HepG2 (cell line): ENCODE measurements around the gene OLAH. TPM values are rescaled to one million over a fixed set of nuclear protein-coding genes. Genes with fewer than 3 reads are reported as not detected.

ENCODE experiments used
- AHR ChIP-seq: IDR thresholded peaks from 2 replicates; pipeline ENCODE4 v1.6.1; 2018; ENCODE audit warnings: missing genetic modification reagents, missing compliant biosample characterization
- EEA1 ChIP-seq: sonication (generic); formaldehyde crosslinking; IDR thresholded peaks from 2 replicates; pipeline ENCODE4 v1.5.1; 2020; ENCODE audit warnings: mild to moderate bottlenecking, missing genetic modification reagents, borderline replicate concordance
- GATAD1 ChIP-seq: IDR thresholded peaks from 2 replicates; pipeline ENCODE4 v1.6.1; 2016; ENCODE audit warnings: missing genetic modification reagents, missing compliant biosample characterization
- HNRNPLL ChIP-seq: fragments of 200-400 bp; formaldehyde crosslinking; IDR thresholded peaks from 2 replicates; pipeline ENCODE4 v1.6.1; 2017; ENCODE audit warnings: mild to moderate bottlenecking, low read depth, low read length; ENCODE audit not compliant: poor library complexity, severe bottlenecking
- HOXD1 ChIP-seq: sonication (generic); formaldehyde crosslinking; IDR thresholded peaks from 2 replicates; pipeline ENCODE4 v1.5.0; 2020; ENCODE audit warnings: missing genetic modification reagents
- KDM1A ChIP-seq: IDR thresholded peaks from 2 replicates; pipeline ENCODE4 v1.6.1; 2016; ENCODE audit warnings: missing compliant biosample characterization
- NFE2 ChIP-seq: sonication (generic); formaldehyde crosslinking; IDR thresholded peaks from 2 replicates; pipeline ENCODE4 v1.4.0; 2020; ENCODE audit warnings: missing genetic modification reagents
- NFIC ChIP-seq: IDR thresholded peaks from 2 replicates; pipeline ENCODE4 v1.6.1; 2012; ENCODE audit warnings: mild to moderate bottlenecking, low read length, inconsistent platforms
- PCBP2 ChIP-seq: fragments of 200-400 bp; formaldehyde crosslinking; optimal IDR thresholded peaks from 2 replicates; pipeline ENCODE3; 2018; ENCODE audit warnings: low read length, low read depth; ENCODE audit not compliant: poor library complexity, severe bottlenecking
- PHF21A ChIP-seq: sonication (generic); formaldehyde crosslinking; IDR thresholded peaks from 2 replicates; pipeline ENCODE4 v1.5.0; 2020; ENCODE audit warnings: mild to moderate bottlenecking, missing genetic modification reagents
- TEF ChIP-seq: sonication (generic); formaldehyde crosslinking; IDR thresholded peaks from 2 replicates; pipeline ENCODE4 v1.5.0; 2020; ENCODE audit warnings: missing genetic modification reagents
- ZNF12 ChIP-seq: sonication (generic); formaldehyde crosslinking; IDR thresholded peaks from 2 replicates; pipeline ENCODE4 v1.5.0; 2020; ENCODE audit warnings: missing genetic modification reagents
- ZNF34 ChIP-seq: sonication (generic); formaldehyde crosslinking; IDR thresholded peaks from 2 replicates; pipeline ENCODE4 v1.4.0; 2020; ENCODE audit warnings: mild to moderate bottlenecking, missing genetic modification reagents, borderline replicate concordance
- ZNF362 ChIP-seq: sonication (generic); formaldehyde crosslinking; IDR thresholded peaks from 2 replicates; pipeline ENCODE4 v1.4.0; 2020; ENCODE audit warnings: missing genetic modification reagents, mild to moderate bottlenecking, borderline replicate concordance
- ZNF382 ChIP-seq: sonication (generic); formaldehyde crosslinking; IDR thresholded peaks from 2 replicates; pipeline ENCODE4 v1.5.0; 2020; ENCODE audit warnings: missing genetic modification reagents, mild to moderate bottlenecking, borderline replicate concordance
- ZNF431 ChIP-seq: sonication (generic); formaldehyde crosslinking; IDR thresholded peaks from 2 replicates; pipeline ENCODE4 v1.9.0; 2022; ENCODE audit warnings: missing genetic modification reagents, low read depth, mild to moderate bottlenecking, borderline replicate concordance
- ZNF460 ChIP-seq: sonication (generic); formaldehyde crosslinking; IDR thresholded peaks from 2 replicates; pipeline ENCODE4 v1.5.1; 2020; ENCODE audit warnings: missing genetic modification reagents, mild to moderate bottlenecking, borderline replicate concordance
- ZNF512 ChIP-seq: sonication (generic); formaldehyde crosslinking; IDR thresholded peaks from 2 replicates; pipeline ENCODE4 v1.4.0; 2020; ENCODE audit warnings: mild to moderate bottlenecking, missing genetic modification reagents
- ZNF639 ChIP-seq: conservative IDR thresholded peaks from 2 replicates; pipeline ENCODE4 v1.6.1; 2018; ENCODE audit warnings: missing genetic modification reagents
- ZNF713 ChIP-seq: sonication (generic); formaldehyde crosslinking; IDR thresholded peaks from 2 replicates; pipeline ENCODE4 v1.4.0; 2020; ENCODE audit warnings: mild to moderate bottlenecking, missing genetic modification reagents
- ZSCAN22 ChIP-seq: sonication (generic); formaldehyde crosslinking; IDR thresholded peaks from 2 replicates; pipeline ENCODE4 v1.4.0; 2020; ENCODE audit warnings: mild to moderate bottlenecking, missing genetic modification reagents
- ZUFSP ChIP-seq: sonication (generic); formaldehyde crosslinking; IDR thresholded peaks from 2 replicates; pipeline ENCODE4 v1.9.0; 2021; ENCODE audit warnings: missing genetic modification reagents, mild to moderate bottlenecking, borderline replicate concordance
- polyA plus RNA-seq, 8 experiments: library from polyadenylated mRNA; depleted of rRNA in 3 of 8; stranded (reverse) in 7 of 8; unstranded in 1 of 8; fragments of >200 nt; fragmentation: Illumina TruSeq in 4 of 8; extraction: Trizol in 4 of 8; gene quantifications; 2 replicates each; pipeline versions ENCODE4 v1.2.1 to v1.2.3, GENCODE V29; 2011 to 2016; ENCODE audit warnings: low read depth in 4 of 8, missing spikeins in 1 of 8, mixed read lengths in 1 of 8; ENCODE audit not compliant: insufficient read depth in 1 of 8
- total RNA-seq, 5 experiments: library from RNA; depleted of rRNA; stranded (reverse); fragments of >200 nt; fragmentation: Illumina TruSeq; extraction: Trizol; gene quantifications; 2 replicates each; pipeline ENCODE4 v1.2.3, GENCODE V29; 2016; ENCODE audit warnings: low read depth in 1 of 5
- TF ChIP-seq, protein P1 (sequence below): IDR thresholded peaks from 2 replicates; pipeline ENCODE4 v1.6.1; 2016; ENCODE audit warnings: mild to moderate bottlenecking, missing biosample characterization, missing genetic modification reagents

Gene OLAH
- total and polyA plus RNA-seq, 2 of the 13 experiments (the other 11 are each of a cell fraction or from before 2014, with no cell fraction given): 0.13 TPM; not detected in 1

DNA sequence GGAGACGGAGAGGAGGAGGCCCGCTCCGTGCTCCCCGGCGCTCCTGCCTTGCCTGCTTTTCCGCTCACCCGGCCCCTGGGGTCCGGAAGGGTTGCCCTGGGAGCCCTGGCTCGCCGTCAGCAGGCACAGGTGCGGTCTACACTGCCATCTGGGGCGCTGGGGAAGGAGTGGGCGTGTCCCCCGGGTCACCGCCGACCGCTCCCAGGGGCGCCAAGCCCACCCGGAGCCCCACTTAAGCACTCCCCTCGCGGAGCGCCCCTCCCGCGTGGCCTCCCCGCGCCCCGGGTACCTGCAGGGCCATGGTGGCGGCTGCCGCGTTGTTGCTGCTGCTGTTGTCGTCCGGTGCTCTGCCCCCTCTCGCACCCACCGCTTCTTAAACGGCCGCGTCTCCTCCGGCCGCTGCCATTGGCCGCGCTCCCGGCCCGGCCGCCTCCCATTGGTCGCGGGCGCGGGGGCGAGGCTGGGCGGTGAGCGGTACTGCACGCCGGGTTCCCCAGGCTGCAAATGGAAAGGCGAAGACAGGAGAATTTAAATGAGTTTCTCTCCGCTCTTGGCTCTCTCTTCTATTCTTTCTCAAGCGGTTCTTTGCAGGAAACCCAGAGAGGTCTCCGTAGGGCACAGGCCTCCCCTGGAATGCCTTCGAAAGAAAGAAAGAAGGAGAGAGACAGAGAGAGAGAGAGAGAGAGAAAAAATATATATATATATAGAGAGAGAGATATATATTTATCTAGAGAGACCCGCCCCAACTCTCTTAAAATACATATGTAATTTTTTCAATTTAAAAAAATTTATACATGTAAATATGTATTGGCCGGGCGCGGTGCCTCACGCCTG, 44.9 kb downstream of the OLAH start, which contains the start of gene ACBD7 (continued):
- TF ChIP-seq, protein P1, sequence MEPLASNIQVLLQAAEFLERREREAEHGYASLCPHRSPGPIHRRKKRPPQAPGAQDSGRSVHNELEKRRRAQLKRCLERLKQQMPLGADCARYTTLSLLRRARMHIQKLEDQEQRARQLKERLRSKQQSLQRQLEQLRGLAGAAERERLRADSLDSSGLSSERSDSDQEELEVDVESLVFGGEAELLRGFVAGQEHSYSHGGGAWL: peak; percentile 44; the same call in 1 of the 2 replicates
- TF ChIP-seq TEF (CRISPR knock-in tag) (no peak), ZNF460 (CRISPR knock-in tag) (no peak), HOXD1 (0 out of 2 replicates have a peak, but pooled peaks have one; percentile 26), ZNF639 (CRISPR knock-in tag) (no peak), ZNF431 (CRISPR knock-in tag) (no peak), EEA1 (CRISPR knock-in tag) (peak; percentile 26; the same call in 1 of the 2 replicates), NFIC (no peak), AHR (no peak), NFE2 (no peak), KDM1A (CRISPR knock-in tag) (no peak), ZNF12 (CRISPR knock-in tag) (0 out of 2 replicates have a peak, but pooled peaks have one; percentile 31), ZUFSP (CRISPR knock-in tag) (no peak), ZNF512 (CRISPR knock-in tag) (no peak), HNRNPLL (peak; percentile 20), ZSCAN22 (CRISPR knock-in tag) (no peak), PHF21A (CRISPR knock-in tag) (peak; percentile 50; the same call in 1 of the 2 replicates), PCBP2 (no peak), GATAD1 (CRISPR knock-in tag) (peak; percentile 53; the same call in 1 of the 2 replicates), ZNF362 (no peak), ZNF713 (CRISPR knock-in tag) (no peak), ZNF34 (CRISPR knock-in tag) (no peak), ZNF382 (CRISPR knock-in tag) (no peak)
